HepG2 (cell line): ENCODE measurements around the gene GPAT3. TPM values are rescaled to one million over a fixed set of nuclear protein-coding genes. Genes with fewer than 3 reads are reported as not detected.

Experiments
- ARNT ChIP-seq: fragments of 450-650 bp; IDR thresholded peaks from 2 replicates; pipeline ENCODE4 v1.6.1; 2017
- ATF7 ChIP-seq, 2 experiments: fragments of 450-650 bp in 1 of 2; sonication (generic) in 1 of 2; formaldehyde crosslinking in 1 of 2; IDR thresholded peaks; 2 replicates each; pipeline versions ENCODE4 v1.4.0 to v1.6.1; 2016 to 2020; ENCODE audit warnings: antibody characterized with exemption in 1 of 2, mild to moderate bottlenecking in 1 of 2, missing genetic modification reagents in 1 of 2
- CBX5 ChIP-seq: sonication (generic); formaldehyde crosslinking; IDR thresholded peaks from 2 replicates; pipeline ENCODE4 v1.4.0; 2020; ENCODE audit warnings: missing genetic modification reagents, borderline replicate concordance
- CREB1 ChIP-seq, 2 experiments: fragments of 450-650 bp in 1 of 2; IDR thresholded peaks; 2 replicates each; pipeline ENCODE4 v1.6.1; 2016 to 2017; ENCODE audit warnings: control low read depth in 1 of 2, mild to moderate bottlenecking in 1 of 2, missing compliant biosample characterization in 1 of 2, missing genetic modification characterization in 1 of 2
- ELF3 ChIP-seq: IDR thresholded peaks from 2 replicates; pipeline ENCODE4 v1.6.1; 2016; ENCODE audit warnings: missing genetic modification reagents, missing compliant biosample characterization
- FLYWCH1 ChIP-seq: sonication (generic); formaldehyde crosslinking; IDR thresholded peaks from 2 replicates; pipeline ENCODE4 v1.8.1; 2023; ENCODE audit warnings: mild to moderate bottlenecking, missing genetic modification reagents
- HHEX ChIP-seq: IDR thresholded peaks from 2 replicates; pipeline ENCODE4 v1.6.1; 2016; ENCODE audit warnings: control low read depth
- HOXA7 ChIP-seq: sonication (generic); formaldehyde crosslinking; IDR thresholded peaks from 2 replicates; pipeline ENCODE4 v1.8.1; 2022; ENCODE audit warnings: mild to moderate bottlenecking, missing genetic modification reagents, moderate library complexity
- NFIC ChIP-seq: IDR thresholded peaks from 2 replicates; pipeline ENCODE4 v1.6.1; 2012; ENCODE audit warnings: mild to moderate bottlenecking, low read length, inconsistent platforms
- NKX3-1 ChIP-seq: sonication (generic); formaldehyde crosslinking; IDR thresholded peaks from 2 replicates; pipeline ENCODE4 v1.5.0; 2020; ENCODE audit warnings: missing genetic modification reagents
- POGZ ChIP-seq: sonication (generic); formaldehyde crosslinking; IDR thresholded peaks from 2 replicates; pipeline ENCODE4 v1.4.0; 2020; ENCODE audit warnings: mild to moderate bottlenecking, missing genetic modification reagents
- SAFB2 ChIP-seq: sonication (generic); formaldehyde crosslinking; IDR thresholded peaks from 2 replicates; pipeline ENCODE4 v1.5.1; 2020; ENCODE audit warnings: missing genetic modification reagents, low read depth, mild to moderate bottlenecking, borderline replicate concordance
- SALL1 ChIP-seq: sonication (generic); formaldehyde crosslinking; IDR thresholded peaks from 2 replicates; pipeline ENCODE4 v1.8.0; 2022; ENCODE audit warnings: mild to moderate bottlenecking, missing genetic modification reagents
- TRIM24 ChIP-seq: sonication (generic); formaldehyde crosslinking; IDR thresholded peaks from 2 replicates; pipeline ENCODE4 v1.8.0; 2022; ENCODE audit warnings: mild to moderate bottlenecking, missing genetic modification reagents
- ZNF33A ChIP-seq: sonication (generic); formaldehyde crosslinking; IDR thresholded peaks from 2 replicates; pipeline ENCODE4 v1.5.1; 2020; ENCODE audit warnings: missing genetic modification reagents, mild to moderate bottlenecking, moderate library complexity, borderline replicate concordance
- ZNF749 ChIP-seq: sonication (generic); formaldehyde crosslinking; IDR thresholded peaks from 2 replicates; pipeline ENCODE4 v1.8.0; 2022; ENCODE audit warnings: mild to moderate bottlenecking, missing genetic modification reagents, moderate library complexity, borderline replicate concordance
- ZNF777 ChIP-seq: sonication (generic); formaldehyde crosslinking; IDR thresholded peaks from 2 replicates; pipeline ENCODE4 v1.4.0; 2020; ENCODE audit warnings: missing genetic modification reagents
- polyA plus RNA-seq, 8 experiments: library from polyadenylated mRNA; depleted of rRNA in 3 of 8; stranded (reverse) in 7 of 8; unstranded in 1 of 8; fragments of >200 nt; fragmentation: Illumina TruSeq in 4 of 8; extraction: Trizol in 4 of 8; gene quantifications; 2 replicates each; pipeline versions ENCODE4 v1.2.1 to v1.2.3, GENCODE V29; 2011 to 2016; ENCODE audit warnings: low read depth in 4 of 8, missing spikeins in 1 of 8, mixed read lengths in 1 of 8; ENCODE audit not compliant: insufficient read depth in 1 of 8
- total RNA-seq, 5 experiments: library from RNA; depleted of rRNA; stranded (reverse); fragments of >200 nt; fragmentation: Illumina TruSeq; extraction: Trizol; gene quantifications; 2 replicates each; pipeline ENCODE4 v1.2.3, GENCODE V29; 2016; ENCODE audit warnings: low read depth in 1 of 5
- TF ChIP-seq, protein P1 (sequence below): sonication (generic); formaldehyde crosslinking; IDR thresholded peaks from 2 replicates; pipeline ENCODE4 v1.5.1; 2020; ENCODE audit warnings: mild to moderate bottlenecking, missing genetic modification reagents, borderline replicate concordance
- TF ChIP-seq, protein P2 (sequence below): sonication (generic); formaldehyde crosslinking; IDR thresholded peaks from 2 replicates; pipeline ENCODE4 v1.4.0; 2020; ENCODE audit warnings: missing genetic modification reagents
- TF ChIP-seq, protein P3 (sequence below): sonication (generic); formaldehyde crosslinking; IDR thresholded peaks from 2 replicates; pipeline ENCODE4 v1.4.0; 2020; ENCODE audit warnings: low read depth, mild to moderate bottlenecking, missing genetic modification reagents
- TF ChIP-seq, protein P4 (sequence below): sonication (generic); formaldehyde crosslinking; IDR thresholded peaks from 2 replicates; pipeline ENCODE4 v1.5.0; 2020; ENCODE audit warnings: missing genetic modification reagents

Gene GPAT3
- total and polyA plus RNA-seq, 2 of the 13 experiments (the other 11 are each of a cell fraction or from before 2014, with no cell fraction given), result 2.4 to 2.6 TPM

DNA sequence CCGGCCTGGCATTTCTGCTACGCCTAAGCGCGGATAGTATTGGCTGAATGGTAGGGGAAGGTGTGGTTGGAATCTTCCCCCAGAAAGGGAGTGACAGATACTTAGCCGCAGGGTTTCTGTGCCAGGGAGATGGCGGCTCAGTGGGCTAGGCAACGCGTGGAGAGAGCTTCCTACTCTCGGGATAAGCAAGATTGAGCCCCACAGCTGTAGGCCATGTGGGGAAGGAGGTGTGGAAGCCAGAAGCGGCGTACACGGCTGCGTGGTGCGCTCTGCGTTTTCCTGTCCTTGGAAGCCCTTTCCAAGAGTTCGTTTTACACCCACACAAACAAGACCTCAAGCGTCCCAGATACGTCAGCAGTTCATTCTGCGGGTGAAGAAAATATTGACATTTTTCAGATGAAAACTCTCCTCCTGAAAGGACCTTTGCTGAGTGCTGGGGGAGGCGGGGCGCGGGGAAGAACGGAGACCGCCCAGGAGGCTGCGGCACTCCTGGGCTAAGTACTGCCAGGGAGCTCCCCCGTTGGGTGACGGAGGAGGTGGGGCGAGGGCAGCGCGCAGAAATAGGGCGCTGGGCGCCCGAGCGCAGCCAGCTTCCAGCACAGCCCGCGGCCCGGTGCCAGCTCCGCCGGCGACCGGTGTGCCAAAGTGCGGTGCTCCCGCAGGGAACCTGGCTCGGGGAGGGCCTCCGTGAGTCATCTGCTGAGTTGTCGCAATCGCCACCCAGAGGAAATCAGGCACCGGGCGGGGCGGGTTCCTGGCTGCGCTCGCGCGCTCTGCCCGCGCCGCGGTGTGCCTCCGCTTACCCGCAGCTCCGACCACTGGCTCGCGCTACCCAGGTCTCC is at the start of gene GPAT3 (continued):
- TF ChIP-seq, protein P1, sequence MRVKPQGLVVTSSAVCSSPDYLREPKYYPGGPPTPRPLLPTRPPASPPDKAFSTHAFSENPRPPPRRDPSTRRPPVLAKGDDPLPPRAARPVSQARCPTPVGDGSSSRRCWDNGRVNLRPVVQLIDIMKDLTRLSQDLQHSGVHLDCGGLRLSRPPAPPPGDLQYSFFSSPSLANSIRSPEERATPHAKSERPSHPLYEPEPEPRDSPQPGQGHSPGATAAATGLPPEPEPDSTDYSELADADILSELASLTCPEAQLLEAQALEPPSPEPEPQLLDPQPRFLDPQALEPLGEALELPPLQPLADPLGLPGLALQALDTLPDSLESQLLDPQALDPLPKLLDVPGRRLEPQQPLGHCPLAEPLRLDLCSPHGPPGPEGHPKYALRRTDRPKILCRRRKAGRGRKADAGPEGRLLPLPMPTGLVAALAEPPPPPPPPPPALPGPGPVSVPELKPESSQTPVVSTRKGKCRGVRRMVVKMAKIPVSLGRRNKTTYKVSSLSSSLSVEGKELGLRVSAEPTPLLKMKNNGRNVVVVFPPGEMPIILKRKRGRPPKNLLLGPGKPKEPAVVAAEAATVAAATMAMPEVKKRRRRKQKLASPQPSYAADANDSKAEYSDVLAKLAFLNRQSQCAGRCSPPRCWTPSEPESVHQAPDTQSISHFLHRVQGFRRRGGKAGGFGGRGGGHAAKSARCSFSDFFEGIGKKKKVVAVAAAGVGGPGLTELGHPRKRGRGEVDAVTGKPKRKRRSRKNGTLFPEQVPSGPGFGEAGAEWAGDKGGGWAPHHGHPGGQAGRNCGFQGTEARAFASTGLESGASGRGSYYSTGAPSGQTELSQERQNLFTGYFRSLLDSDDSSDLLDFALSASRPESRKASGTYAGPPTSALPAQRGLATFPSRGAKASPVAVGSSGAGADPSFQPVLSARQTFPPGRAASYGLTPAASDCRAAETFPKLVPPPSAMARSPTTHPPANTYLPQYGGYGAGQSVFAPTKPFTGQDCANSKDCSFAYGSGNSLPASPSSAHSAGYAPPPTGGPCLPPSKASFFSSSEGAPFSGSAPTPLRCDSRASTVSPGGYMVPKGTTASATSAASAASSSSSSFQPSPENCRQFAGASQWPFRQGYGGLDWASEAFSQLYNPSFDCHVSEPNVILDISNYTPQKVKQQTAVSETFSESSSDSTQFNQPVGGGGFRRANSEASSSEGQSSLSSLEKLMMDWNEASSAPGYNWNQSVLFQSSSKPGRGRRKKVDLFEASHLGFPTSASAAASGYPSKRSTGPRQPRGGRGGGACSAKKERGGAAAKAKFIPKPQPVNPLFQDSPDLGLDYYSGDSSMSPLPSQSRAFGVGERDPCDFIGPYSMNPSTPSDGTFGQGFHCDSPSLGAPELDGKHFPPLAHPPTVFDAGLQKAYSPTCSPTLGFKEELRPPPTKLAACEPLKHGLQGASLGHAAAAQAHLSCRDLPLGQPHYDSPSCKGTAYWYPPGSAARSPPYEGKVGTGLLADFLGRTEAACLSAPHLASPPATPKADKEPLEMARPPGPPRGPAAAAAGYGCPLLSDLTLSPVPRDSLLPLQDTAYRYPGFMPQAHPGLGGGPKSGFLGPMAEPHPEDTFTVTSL (CRISPR knock-in tag), result no peak
- TF ChIP-seq, protein P2, sequence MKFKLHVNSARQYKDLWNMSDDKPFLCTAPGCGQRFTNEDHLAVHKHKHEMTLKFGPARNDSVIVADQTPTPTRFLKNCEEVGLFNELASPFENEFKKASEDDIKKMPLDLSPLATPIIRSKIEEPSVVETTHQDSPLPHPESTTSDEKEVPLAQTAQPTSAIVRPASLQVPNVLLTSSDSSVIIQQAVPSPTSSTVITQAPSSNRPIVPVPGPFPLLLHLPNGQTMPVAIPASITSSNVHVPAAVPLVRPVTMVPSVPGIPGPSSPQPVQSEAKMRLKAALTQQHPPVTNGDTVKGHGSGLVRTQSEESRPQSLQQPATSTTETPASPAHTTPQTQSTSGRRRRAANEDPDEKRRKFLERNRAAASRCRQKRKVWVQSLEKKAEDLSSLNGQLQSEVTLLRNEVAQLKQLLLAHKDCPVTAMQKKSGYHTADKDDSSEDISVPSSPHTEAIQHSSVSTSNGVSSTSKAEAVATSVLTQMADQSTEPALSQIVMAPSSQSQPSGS (CRISPR knock-in tag), result no peak
- 0 out of 2 replicates have a peak, but pooled peaks have one; percentile 10 for TF ChIP-seq SALL1 (CRISPR knock-in tag)
- no peak for TF ChIP-seq ARNT
- TF ChIP-seq POGZ (CRISPR knock-in tag), result no peak
- TF ChIP-seq, protein P3, sequence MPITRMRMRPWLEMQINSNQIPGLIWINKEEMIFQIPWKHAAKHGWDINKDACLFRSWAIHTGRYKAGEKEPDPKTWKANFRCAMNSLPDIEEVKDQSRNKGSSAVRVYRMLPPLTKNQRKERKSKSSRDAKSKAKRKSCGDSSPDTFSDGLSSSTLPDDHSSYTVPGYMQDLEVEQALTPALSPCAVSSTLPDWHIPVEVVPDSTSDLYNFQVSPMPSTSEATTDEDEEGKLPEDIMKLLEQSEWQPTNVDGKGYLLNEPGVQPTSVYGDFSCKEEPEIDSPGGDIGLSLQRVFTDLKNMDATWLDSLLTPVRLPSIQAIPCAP (CRISPR knock-in tag), result no peak
- TF ChIP-seq TRIM24, result no peak
- peak; percentile 33; the same call in 1 of the 2 replicates for TF ChIP-seq ZNF777 (CRISPR knock-in tag)
- TF ChIP-seq SAFB2, result no peak
- TF ChIP-seq CBX5, result peak; percentile 59; the same call in 1 of the 2 replicates
- no peak for TF ChIP-seq HHEX (CRISPR knock-in tag)
- no peak for TF ChIP-seq NFIC
- TF ChIP-seq FLYWCH1 (CRISPR knock-in tag), result no peak
- TF ChIP-seq CREB1 (IDR thresholded peaks at IDR 0.05), result no peak
- no peak for TF ChIP-seq CREB1 (CRISPR knock-in tag; IDR thresholded peaks at IDR 0.05)
- TF ChIP-seq ATF7 (IDR thresholded peaks at IDR 0.05), result no peak
- no peak for TF ChIP-seq ATF7 (CRISPR knock-in tag; IDR thresholded peaks at IDR 0.05)
- no peak for TF ChIP-seq HOXA7 (CRISPR knock-in tag)
- 0 out of 2 replicates have a peak, but pooled peaks have one; percentile 36 for TF ChIP-seq ELF3 (CRISPR knock-in tag)
- TF ChIP-seq, protein P4, sequence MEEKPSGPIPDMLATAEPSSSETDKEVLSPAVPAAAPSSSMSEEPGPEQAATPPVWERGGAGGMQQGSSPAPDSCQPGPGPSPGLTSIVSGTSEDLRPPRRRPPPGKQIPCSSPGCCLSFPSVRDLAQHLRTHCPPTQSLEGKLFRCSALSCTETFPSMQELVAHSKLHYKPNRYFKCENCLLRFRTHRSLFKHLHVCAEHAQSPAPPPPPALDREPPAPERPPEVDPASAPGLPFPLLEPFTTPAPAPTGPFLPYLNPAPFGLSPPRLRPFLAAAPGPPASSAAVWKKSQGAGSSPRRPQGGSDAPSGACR, result no peak
- TF ChIP-seq NKX3-1 (CRISPR knock-in tag), result no peak
- 0 out of 2 replicates have a peak, but pooled peaks have one; percentile 11 for TF ChIP-seq ZNF749 (CRISPR knock-in tag)
- TF ChIP-seq ZNF33A (CRISPR knock-in tag), result no peak
